NCI-H774 (cell line): ENCODE results near the gene UCHL5.

Experiments used
- DNase-seq: peaks from one replicate; lab custom pipeline; 2025; lab: John Stamatoyannopoulos, UW

Gene UCHL5

GRCh38 chr1:193059282-193060114 lies at the start of gene UCHL5, which contains the start of gene RO60:
Gene UCHL5 (minus strand): TSS chr1:193059360. CDS start chr1:193059260, 100 bp downstream.
Gene RO60 (plus strand): TSS chr1:193059612. CDS start chr1:193069055, 9,443 bp downstream.
- peak; percentile 99 for DNase-seq

DNA sequence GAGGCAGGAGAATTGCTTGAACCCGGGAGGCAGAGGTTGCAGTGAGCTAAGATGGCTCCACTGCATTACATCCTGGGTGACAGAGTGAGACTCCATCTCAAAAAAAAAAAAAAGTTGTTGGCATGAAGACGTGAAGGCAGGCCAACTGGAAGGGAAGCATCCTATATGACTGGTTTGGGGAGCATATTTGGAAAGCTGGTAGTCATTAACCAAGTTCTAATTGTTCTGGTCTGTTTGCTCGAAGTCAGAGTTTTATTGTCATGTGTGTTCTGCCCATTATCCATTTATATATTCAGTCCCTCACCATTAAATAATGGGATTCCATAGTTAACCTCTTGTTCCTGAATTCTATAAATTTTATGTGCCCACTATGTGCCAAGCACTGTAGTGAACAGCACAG lies 49.3 kb upstream of the UCHL5 start:
- DNase-seq, result no peak

DNA sequence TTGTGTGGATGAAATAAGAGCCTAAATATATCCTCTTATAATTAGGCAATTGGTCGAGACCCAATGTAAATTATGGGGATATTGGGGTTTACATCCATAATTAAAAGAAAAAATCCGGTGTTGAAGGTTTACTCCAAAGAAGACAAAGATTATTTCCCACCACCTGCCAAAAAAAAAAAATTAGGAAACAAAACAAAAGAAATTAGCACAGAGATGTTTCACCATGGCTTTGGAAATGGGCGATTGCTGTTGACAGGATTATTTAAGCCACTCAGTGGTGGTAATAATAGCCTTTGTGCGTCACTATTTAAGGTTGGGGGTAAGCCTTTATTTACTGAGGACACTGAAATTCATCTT lies 46.6 kb upstream of the UCHL5 start:
- DNase-seq, result no peak

- peak; percentile 77 for DNase-seq
Measured at GRCh38 chr1:193104907-193105820, 46.0 kb upstream of the UCHL5 start, which contains the start of gene GLRX2. Gene GLRX2 (minus strand): TSS chr1:193105414. CDS start chr1:193105382, 32 bp downstream.

DNA sequence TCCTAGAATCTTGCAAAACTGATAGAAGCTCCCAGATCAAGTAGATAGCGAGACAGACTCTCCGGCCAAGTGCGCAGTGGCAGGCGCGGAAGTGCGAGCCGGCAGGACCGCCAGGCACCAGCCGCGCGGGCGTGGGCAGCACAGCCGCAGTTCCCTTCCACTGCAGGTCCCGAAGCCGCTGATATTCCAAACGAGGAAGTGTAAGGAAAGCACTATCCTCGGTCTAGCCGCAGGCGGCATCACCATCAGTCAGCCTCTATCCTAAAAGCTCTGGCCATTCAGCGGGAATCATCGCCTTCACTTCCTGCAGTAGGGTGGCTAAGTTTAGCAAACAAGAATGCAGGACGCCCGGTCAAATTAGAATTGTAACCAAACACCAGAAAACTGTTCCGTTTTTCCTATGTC lies 45.3 kb upstream of the UCHL5 start:
- DNase-seq, result no peak

DNA sequence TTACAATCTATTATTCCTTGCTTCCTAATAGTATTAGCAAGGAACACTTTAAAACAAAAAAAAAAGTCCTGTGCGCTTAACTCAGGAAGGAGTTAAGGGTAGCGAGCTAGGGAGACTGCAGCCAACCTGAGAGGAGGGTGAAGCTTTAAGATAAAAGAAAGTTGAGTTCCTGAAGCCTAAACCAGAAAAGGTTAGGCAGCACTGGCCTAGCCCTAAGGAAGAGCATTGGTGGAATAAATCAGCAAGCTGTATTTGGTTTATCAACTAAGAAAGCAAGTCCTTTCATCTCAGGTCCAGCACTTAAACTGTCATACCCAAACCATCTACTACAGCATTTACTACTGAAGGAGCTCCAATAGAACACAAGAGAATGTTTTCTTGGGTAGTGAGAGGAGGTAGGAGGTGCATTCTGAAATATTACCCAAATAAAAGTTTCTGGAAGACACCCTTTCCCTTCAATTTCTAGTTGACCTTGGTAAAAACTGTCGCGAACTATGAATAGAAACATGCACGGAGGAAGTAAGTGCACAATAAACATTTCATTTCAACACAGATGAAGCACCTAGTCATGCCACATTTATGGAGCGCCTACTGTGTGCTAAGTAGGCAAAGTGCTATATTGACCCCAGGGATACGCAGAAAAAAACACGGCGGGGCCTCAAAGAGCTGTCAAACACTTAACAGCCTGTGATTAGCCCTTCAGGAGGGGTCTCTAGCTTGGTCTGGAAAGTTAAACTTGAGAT lies 44.8 kb upstream of the UCHL5 start:
- DNase-seq, result no peak

DNA sequence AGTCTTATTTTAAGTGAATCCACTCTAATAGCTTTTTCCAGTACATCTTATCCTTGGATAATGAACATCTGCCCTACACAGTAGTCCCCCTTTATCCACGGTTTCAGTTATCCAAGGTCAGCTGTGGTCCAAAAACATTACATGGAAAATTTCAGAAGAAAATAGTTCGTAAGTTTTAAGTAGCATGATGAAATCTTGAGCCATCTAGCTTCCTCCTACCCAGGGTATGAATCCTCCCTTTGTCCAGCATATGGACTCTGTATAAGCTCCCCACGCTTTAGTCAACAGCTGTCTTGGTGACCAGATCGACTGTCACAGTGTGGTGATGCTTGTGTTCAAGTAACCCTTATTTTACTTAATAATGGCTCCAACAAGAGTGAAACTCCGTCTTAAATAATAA lies 43.5 kb upstream of the UCHL5 start:
- no peak for DNase-seq

DNA sequence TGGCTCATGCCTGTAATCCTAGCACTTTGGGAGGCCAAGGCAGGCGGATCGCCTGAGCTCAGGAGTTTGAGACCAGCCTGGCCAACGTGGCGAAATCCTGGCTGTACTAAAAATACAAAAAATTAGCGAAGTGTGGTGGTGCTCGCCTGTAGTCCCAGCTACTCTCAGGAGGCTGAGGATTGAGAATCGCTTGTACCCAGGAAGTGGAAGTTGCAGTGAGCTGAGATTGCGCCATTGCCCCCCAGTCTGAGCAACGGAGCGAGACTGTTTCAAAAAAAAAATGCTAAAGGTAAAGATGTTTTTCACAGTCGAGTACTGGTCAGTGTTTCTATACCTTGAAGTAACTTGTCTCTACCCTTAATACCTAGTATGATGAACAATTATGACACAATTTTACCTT lies 35.0 kb upstream of the UCHL5 start:
- DNase-seq, result no peak

DNA sequence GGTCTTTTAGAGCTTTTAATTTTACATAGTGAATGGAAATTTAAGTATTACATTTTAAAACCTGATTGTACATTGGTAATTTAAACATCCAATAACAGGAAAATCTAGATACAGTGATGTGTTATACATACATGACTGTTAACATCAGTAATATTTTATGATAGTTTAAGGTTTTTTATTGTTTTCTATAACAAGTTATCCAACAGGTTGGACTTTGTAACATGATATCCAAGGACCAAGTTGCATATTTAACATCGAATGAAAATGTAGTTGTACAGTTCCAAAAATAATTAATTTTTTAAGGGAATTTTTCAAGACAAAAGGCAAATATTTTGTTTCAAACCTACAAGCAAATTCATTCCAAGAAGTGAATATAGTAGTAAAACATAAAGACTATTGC lies 31.7 kb upstream of the UCHL5 start:
- no peak for DNase-seq

DNA sequence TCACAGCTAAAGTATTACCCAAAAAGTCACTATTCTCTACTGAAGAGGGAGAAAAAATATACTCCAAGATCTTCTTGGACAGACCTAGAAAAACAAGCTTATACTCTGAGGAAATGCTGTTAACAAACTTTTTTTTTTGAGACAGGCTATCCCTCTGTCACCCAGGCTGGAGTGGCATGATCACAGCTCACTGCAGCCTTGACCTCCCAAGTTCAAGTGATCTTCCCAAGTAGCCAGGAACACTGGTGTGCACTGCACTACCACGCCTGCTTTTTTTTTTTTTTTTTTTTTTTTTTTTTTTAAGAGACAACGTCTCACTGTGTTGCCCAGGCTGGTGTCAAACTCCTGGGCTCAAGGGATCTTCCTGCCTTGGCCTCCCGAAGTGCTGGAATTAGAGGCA lies 28.7 kb upstream of the UCHL5 start:
- DNase-seq, result no peak

DNA sequence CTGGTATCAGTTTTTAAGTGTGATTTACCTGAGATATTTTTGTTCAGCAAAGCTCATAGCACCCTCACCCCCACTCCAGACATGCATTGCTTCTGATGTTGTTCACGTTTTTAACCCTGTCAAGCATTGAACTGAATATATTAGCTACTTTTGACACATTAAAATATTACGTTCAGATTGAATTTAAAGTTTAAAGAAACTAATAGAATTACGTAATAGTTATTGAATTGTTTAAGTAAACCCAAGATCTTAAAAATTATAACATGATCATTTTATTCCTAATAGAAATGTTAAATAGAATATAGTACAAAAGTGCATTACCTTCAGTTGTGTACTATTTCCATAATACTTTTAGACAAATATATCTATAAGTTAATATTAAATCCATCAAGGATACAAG lies 27.2 kb upstream of the UCHL5 start:
- no peak for DNase-seq

- DNase-seq, result no peak
Measured at GRCh38 chr1:193085263-193085662, 26.1 kb upstream of the UCHL5 start.

DNA sequence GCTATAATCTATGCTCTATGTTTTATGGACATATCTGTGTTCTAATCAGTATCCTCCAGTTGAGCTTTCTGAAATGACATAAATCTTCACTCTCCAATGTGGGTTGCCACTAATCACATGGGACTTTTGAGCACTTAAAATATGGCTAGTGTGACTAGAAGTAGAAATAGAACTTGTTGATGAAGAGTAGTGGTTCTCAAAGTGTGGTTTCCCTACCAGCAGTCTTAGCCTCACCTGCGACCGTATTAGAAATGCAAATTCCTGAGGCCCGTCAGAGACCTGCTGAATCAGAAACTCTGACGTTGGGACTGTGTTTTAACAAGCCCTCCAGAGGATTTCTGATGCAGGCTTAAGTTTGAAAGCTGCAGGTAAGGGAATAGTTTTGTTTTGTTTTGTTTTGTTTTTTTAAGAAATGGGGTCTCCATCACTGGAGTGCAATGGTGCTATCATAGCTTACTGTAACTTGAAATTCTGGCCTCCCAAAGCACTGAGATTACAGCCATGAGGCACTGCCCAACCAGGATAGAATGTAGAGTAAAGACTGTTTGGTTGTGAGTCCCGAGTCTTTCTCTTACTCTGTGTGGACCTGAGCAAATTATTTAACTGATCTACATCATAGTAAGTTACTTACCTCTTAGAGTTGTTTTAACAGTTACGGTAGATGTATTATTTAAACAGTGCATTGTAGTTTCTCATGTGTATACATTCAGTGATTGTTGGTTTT lies 24.4 kb upstream of the UCHL5 start:
- DNase-seq, result no peak

DNA sequence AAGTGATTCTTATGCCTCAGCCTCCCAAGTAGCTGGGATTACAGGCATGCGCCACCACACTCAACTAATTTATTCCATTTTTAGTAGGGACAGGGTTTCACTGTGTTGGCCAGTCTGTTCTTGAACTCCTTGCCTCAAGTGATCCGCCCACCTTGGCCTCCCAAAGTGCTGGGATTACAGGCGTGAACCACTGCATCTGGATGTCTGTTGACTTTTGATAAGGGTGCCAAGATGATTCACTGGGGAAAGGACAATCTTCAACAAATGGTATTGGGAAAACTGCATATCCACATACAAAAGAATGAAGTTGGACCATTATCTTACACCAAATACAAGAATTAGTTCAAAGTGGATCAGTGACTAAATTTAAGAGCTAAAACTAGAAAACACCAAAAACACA lies 20.0 kb upstream of the UCHL5 start:
- no peak for DNase-seq

GRCh38 chr1:193077991-193078390 lies 18.8 kb upstream of the UCHL5 start:
- DNase-seq, result no peak

- DNase-seq, result peak; percentile 16
Measured at GRCh38 chr1:193070942-193071341, 11.8 kb upstream of the UCHL5 start.

DNA sequence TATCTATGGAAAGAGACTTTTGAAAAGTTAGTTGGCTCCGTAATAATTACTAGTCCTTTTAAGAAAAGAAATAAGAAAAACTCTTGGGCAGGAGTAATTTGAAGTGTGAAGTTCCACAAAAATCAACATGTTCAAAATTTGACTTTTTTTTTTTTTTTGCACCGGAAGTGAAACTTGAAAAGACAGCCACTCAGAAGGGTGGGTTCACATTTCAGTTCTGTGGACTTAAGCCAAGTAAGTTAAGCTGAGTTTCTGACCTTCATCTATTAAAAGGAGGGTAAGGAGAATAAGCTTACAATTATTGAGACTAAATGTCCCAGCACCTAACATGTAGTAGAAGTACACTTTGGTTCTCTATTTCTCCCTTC lies 11.2 kb upstream of the UCHL5 start:
- no peak for DNase-seq

DNA sequence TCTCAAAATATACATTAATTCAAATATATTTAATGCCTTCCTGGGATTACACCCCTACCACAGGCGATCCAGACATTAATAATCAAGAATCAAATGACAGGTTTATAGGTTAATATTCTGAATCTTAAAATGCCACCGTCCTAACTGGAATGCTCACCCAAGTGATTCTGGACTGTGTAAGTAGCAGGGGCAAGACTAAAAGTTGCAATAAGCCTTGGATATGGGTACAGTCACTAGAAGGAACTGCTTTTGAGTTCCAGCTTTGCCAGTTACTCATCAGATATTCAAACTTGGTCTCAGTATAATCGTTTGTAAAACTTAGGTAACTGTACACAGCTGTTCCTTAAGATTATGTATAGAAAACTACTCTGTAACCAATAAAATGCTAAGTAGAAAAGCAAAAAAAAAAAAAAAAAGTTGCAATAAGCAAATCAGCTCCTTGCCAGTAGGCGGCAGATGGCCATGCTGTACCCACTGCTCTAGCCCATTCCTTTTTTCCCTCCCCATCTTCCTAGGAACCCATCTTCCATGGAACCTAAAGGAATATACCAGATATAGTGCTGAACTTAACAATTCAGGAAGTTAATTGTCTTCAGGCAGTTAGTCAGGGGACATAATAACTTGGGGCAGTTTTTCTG lies 10.7 kb upstream of the UCHL5 start:
- no peak for DNase-seq

GRCh38 chr1:193068013-193068412 lies 8.9 kb upstream of the UCHL5 start:
- no peak for DNase-seq

DNA sequence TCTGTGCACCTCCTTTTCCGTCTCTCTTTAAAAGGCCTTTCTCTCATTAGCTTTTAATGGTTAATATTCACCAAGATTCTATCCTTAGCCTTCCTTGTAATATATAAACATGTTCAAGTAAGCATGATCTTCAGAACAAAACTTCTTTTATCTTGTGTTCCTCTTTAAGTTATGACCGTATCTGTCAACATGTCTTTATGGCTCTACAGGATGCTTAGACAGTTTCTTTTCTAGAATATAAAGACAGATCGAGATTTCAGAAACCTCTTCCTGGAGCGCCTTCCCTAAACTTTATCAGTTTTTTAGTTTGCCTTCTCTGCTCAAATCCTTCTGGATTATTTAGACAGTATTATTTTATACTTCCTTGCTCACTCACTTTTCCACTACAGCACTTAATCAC lies 7.4 kb upstream of the UCHL5 start:
- DNase-seq, result no peak

GRCh38 chr1:193065954-193066353 lies 6.8 kb upstream of the UCHL5 start:
- DNase-seq, result no peak
